Endothelial cell of umbilical vein (primary cell): Measurements from ENCODE around the gene TBC1D8. TPM values are rescaled to one million over a fixed set of nuclear protein-coding genes. Genes with fewer than 3 reads are reported as not detected.

Experiments
- BruUV-seq: library from RNA; stranded (reverse); fragments of 400-500 nt; replicated peaks from 2 replicates; lab custom pipeline; 2021; lab: Mats Ljungman, UMichigan
- CTCF ChIA-PET: fragments of 300-600, 350-600 bp; sonication (Branson Sonifier 250); formaldehyde crosslinking; loops from one replicate; lab custom pipeline; 2021; ENCODE audit warnings: antibody characterized with exemption, inconsistent platforms; lab: Charles Lee
- POLR2A ChIA-PET: fragments of 300-600, 350-600 bp; sonication (Branson Sonifier 250); formaldehyde crosslinking; loops from one replicate; lab custom pipeline; 2021; ENCODE audit warnings: antibody characterized with exemption, inconsistent platforms; lab: Charles Lee
- DNase-seq: peaks from one replicate; pipeline ENCODE4 v3.0.0-alpha.2; 2011; ENCODE audit warnings: low read depth, low spot score
- FAIRE-seq: peaks from 2 replicates; lab custom pipeline; 2011; peaks lifted over from hg19 to GRCh38; lab: Jason Lieb, UNC
- H2AFZ ChIP-seq: 2 replicates; pipeline ENCODE4 v1.6.0; 2012; ENCODE audit warnings: low read depth, low read length, control low read depth, inconsistent platforms
- H3K27ac ChIP-seq: 2 replicates; pipeline ENCODE4 v1.5.1; 2011; ENCODE audit warnings: low read depth, mild to moderate bottlenecking, control low read depth, low read length, moderate library complexity; ENCODE audit not compliant: insufficient read depth
- H3K27me3 ChIP-seq, 2 experiments: 2 replicates each; pipeline versions ENCODE4 v1.6.0 to v1.6.1; 2011; ENCODE audit warnings: low read length in 2 of 2, mixed read lengths in 1 of 2; ENCODE audit not compliant: control insufficient read depth in 2 of 2, insufficient read depth in 2 of 2
- H3K36me3 ChIP-seq, 2 experiments: 2 replicates in 1 of 2; 3 replicates in 1 of 2; pipeline ENCODE4 v1.5.1; 2011; ENCODE audit warnings: low read length in 2 of 2, mild to moderate bottlenecking in 1 of 2, moderate library complexity in 1 of 2; ENCODE audit not compliant: control insufficient read depth in 2 of 2, insufficient read depth in 2 of 2; ENCODE audit errors: extremely low read depth in 1 of 2
- H3K4me1 ChIP-seq: 3 replicates; pipeline ENCODE4 v1.5.1; 2011; ENCODE audit warnings: mild to moderate bottlenecking, low read length; ENCODE audit not compliant: control insufficient read depth, insufficient read depth; ENCODE audit errors: extremely low read depth
- H3K4me2 ChIP-seq: 2 replicates; pipeline ENCODE4 v1.6.1; 2011; ENCODE audit warnings: low read length, control low read depth, mixed read lengths; ENCODE audit not compliant: insufficient read depth
- H3K4me3 ChIP-seq, 3 experiments: fragments of 200-600 bp in 1 of 3; sonication (generic), shearing (Covaris generic) in 1 of 3; replicated peaks in 1 of 3; 2 replicates each; pipeline ENCODE4 v1.5.1; 2011 to 2016; ENCODE audit warnings: control low read depth in 3 of 3, low read length in 3 of 3, mild to moderate bottlenecking in 2 of 3, inconsistent platforms in 1 of 3, low read depth in 1 of 3, moderate library complexity in 1 of 3; ENCODE audit not compliant: insufficient read depth in 1 of 3
- H3K79me2 ChIP-seq: 2 replicates; pipeline ENCODE4 v1.6.0; 2012; ENCODE audit warnings: low read length, inconsistent platforms; ENCODE audit not compliant: control insufficient read depth, insufficient read depth
- H3K9ac ChIP-seq: replicated peaks from 2 replicates; pipeline ENCODE3; 2011; ENCODE audit warnings: low read length, control low read depth; ENCODE audit not compliant: insufficient read depth; ENCODE audit errors: extremely low read depth
- H3K9me1 ChIP-seq: replicated peaks from 3 replicates; pipeline ENCODE4 v1.6.0; 2011; ENCODE audit warnings: mild to moderate bottlenecking, low read length; ENCODE audit not compliant: control insufficient read depth, insufficient read depth; ENCODE audit errors: extremely low read depth
- H3K9me3 ChIP-seq: replicated peaks from 2 replicates; pipeline ENCODE4 v1.5.1; 2012; ENCODE audit warnings: low read length, inconsistent platforms; ENCODE audit not compliant: control insufficient read depth, insufficient read depth
- H4K20me1 ChIP-seq: replicated peaks from 2 replicates; pipeline ENCODE3; 2011; ENCODE audit warnings: mild to moderate bottlenecking, low read length; ENCODE audit not compliant: control insufficient read depth, insufficient read depth; ENCODE audit errors: extremely low read depth
- CTCF ChIP-seq, 2 donors: IDR thresholded peaks; 1 replicate in 1 of 2; 2 replicates in 1 of 2; pipeline ENCODE4 v1.5.1; 2011; ENCODE audit warnings: low read length in 2 of 2, mild to moderate bottlenecking in 2 of 2, moderate library complexity in 2 of 2, control low read depth in 1 of 2, inconsistent platforms in 1 of 2, low read depth in 1 of 2; ENCODE audit not compliant: insufficient read depth in 1 of 2; ENCODE audit errors: extremely low read depth in 1 of 2
- EZH2 ChIP-seq: IDR thresholded peaks from 2 replicates; pipeline ENCODE4 v1.6.1; 2012; ENCODE audit warnings: borderline replicate concordance, low read depth, mild to moderate bottlenecking, moderate library complexity, low read length, inconsistent platforms; ENCODE audit not compliant: severe bottlenecking
- FOS ChIP-seq: IDR thresholded peaks from 2 replicates; pipeline ENCODE4 v1.6.1; 2011; ENCODE audit warnings: mild to moderate bottlenecking, low read length, moderate library complexity, borderline replicate concordance; ENCODE audit not compliant: insufficient read depth
- GATA2 ChIP-seq: IDR thresholded peaks from 2 replicates; pipeline ENCODE4 v1.7.0; 2011; ENCODE audit warnings: low read depth, mild to moderate bottlenecking, moderate library complexity, mixed read lengths, low read length; ENCODE audit not compliant: insufficient read length, insufficient read depth
- JUN ChIP-seq: IDR thresholded peaks from 2 replicates; pipeline ENCODE4 v1.6.1; 2011; ENCODE audit warnings: borderline replicate concordance, low read depth; ENCODE audit not compliant: insufficient read length, insufficient read depth
- MAX ChIP-seq: IDR thresholded peaks from 2 replicates; pipeline ENCODE4 v1.6.1; 2011; ENCODE audit not compliant: insufficient read depth, insufficient read length
- MYC ChIP-seq: IDR thresholded peaks from one replicate; pipeline ENCODE4 v1.6.1; 2011; ENCODE audit warnings: mild to moderate bottlenecking, low read depth, low read length
- POLR2A ChIP-seq: IDR thresholded peaks from 2 replicates; pipeline ENCODE4 v1.6.1; 2012; ENCODE audit warnings: low read depth, mild to moderate bottlenecking, control low read depth, low read length
- POLR2AphosphoS5 ChIP-seq: IDR thresholded peaks from 2 replicates; pipeline ENCODE4 v1.6.1; 2012; ENCODE audit warnings: low read depth, mild to moderate bottlenecking, control low read depth, low read length, moderate library complexity; ENCODE audit not compliant: insufficient read depth
- dilution Hi-C: fragments of 300-500 bp; cut with MboI; formaldehyde crosslinking; loops from one replicate; pipeline ENCODE4 v1.15.0; 2019; ENCODE audit warnings: low sequenced_read_pairs; ENCODE audit not compliant: extremely low pct_ligation_motif_present
- intact Hi-C: fragments of 100-400 bp; cut with micrococcal nuclease; formaldehyde crosslinking; loops from one replicate; pipeline ENCODE4 v1.10.0; 2022
- polyA plus RNA-seq, 4 experiments: library from polyadenylated mRNA; depleted of rRNA in 3 of 4; stranded (reverse) in 3 of 4; unstranded in 1 of 4; fragments of >200 nt; gene quantifications; 2 replicates each; pipeline versions ENCODE4 v1.2.1 to v1.2.3, GENCODE V29; 2011 to 2012; ENCODE audit warnings: missing spikeins in 1 of 4
- total RNA-seq: library from RNA; stranded (reverse); gene quantifications from 2 replicates; pipeline ENCODE4 v1.2.3, GENCODE V29; 2021

Gene TBC1D8
- total and polyA plus RNA-seq, 2 donors (not counting 3 experiments of a cell fraction or from before 2014, with no cell fraction given) = 28.5 to 32.1 TPM

- no peaks in the 10 kb centered on the region for H3K9me3 ChIP-seq
- no peak overlapping the region for H3K27ac ChIP-seq
- H3K4me3 ChIP-seq = no peak overlapping the region
- TF ChIP-seq GATA2 (no peak), EZH2 (no peak), POLR2AphosphoS5 (no peak), MAX (no peak), JUN (no peak), MYC (no peak), FOS (no peak), CTCF (IDR thresholded peaks at IDR 0.05; ENCODE audit: extremely low read depth in 1 of 2, insufficient read depth in 1 of 2, low read depth in 1 of 2, low read length in 2 of 2) (no peak), POLR2A (no peak)
- FAIRE-seq (peak; percentile 21), DNase-seq (no peak)
- H3K9ac ChIP-seq = no peak overlapping the region
- H3K9me1 ChIP-seq = no peaks in the 10 kb centered on the region
- peaks cover 2% of the 10 kb centered on the region for H3K79me2 ChIP-seq
- ChIA-PET POLR2A (no interaction called here), CTCF (interaction anchor here (1.1 to 2.0 kb wide), 2 partner anchors 9 to 36 kb away, joined by 3 to 5 read pairs; no protein-coding TSS in a partner anchor)
- no peak overlapping the region for H3K4me2 ChIP-seq
- H3K27me3 ChIP-seq = no peaks in the 10 kb centered on the region
- BruUV-seq = no TSS peak
- peaks cover 10% of the 10 kb centered on the region for H3K4me1 ChIP-seq
- peaks cover 0 to 4% of the 10 kb centered on the region in 2 experiments for H3K36me3 ChIP-seq
- dilution Hi-C loops = loop anchor here (25.0 kb wide), 1 partner anchor 164 kb away; no protein-coding TSS in a partner anchor
- no peaks in the 10 kb centered on the region for H4K20me1 ChIP-seq
- intact Hi-C loops = no loop called here
- no peak overlapping the region for H2AFZ ChIP-seq
Measured at GRCh38 chr2:101048756-101049155, 102.4 kb downstream of the TBC1D8 start.
